GM12878 (cell line): ENCODE data around the gene BICC1. TPM values are rescaled to one million over a fixed set of nuclear protein-coding genes. Genes with fewer than 3 reads are reported as not detected.

Experiments used
- BHLHE40 ChIP-seq, 2 experiments: fragments of 450-650 bp in 1 of 2; IDR thresholded peaks; 2 replicates each; pipeline ENCODE4 v1.6.1; 2011 to 2017; ENCODE audit warnings: low read depth in 2 of 2, borderline replicate concordance in 1 of 2, improper control_type of control experiment in 1 of 2, low read length in 1 of 2, mild to moderate bottlenecking in 1 of 2
- NFXL1 ChIP-seq: fragments of 450-650 bp; IDR thresholded peaks from 2 replicates; pipeline ENCODE4 v1.6.1; 2017; ENCODE audit warnings: antibody characterized with exemption, mild to moderate bottlenecking, borderline replicate concordance
- POLR2A ChIP-seq: IDR thresholded peaks from 2 replicates; pipeline ENCODE4 v1.6.1; 2011; ENCODE audit warnings: low read depth, mild to moderate bottlenecking, low read length
- POLR2AphosphoS5 ChIP-seq: IDR thresholded peaks from 2 replicates; pipeline ENCODE4 v1.6.1; 2011; ENCODE audit warnings: mild to moderate bottlenecking, low read length, inconsistent platforms
- RAD21 ChIP-seq: IDR thresholded peaks from 2 replicates; pipeline ENCODE4 v1.6.1; 2011; ENCODE audit warnings: mild to moderate bottlenecking, low read depth, low read length, moderate library complexity; ENCODE audit not compliant: insufficient read depth
- RAD51 ChIP-seq: fragments of 450-650 bp; IDR thresholded peaks from 2 replicates; pipeline ENCODE4 v1.6.1; 2016; ENCODE audit warnings: moderate library complexity, mild to moderate bottlenecking, inconsistent platforms
- RBBP5 ChIP-seq: fragments of 200-600 bp; sonication (generic); conservative IDR thresholded peaks from 2 replicates; pipeline ENCODE4 v1.6.1; 2016
- SREBF1 ChIP-seq: IDR thresholded peaks from 2 replicates; pipeline ENCODE4 v1.6.1; 2012; ENCODE audit warnings: mild to moderate bottlenecking, low read length
- TBL1XR1 ChIP-seq: IDR thresholded peaks from 2 replicates; pipeline ENCODE4 v1.6.1; 2012; ENCODE audit warnings: low read depth, low read length, improper control_type of control experiment
- USF2 ChIP-seq: IDR thresholded peaks from 2 replicates; pipeline ENCODE4 v1.6.1; 2011; ENCODE audit warnings: low read depth, low read length, improper control_type of control experiment, borderline replicate concordance
- ZZZ3 ChIP-seq: IDR thresholded peaks from 2 replicates; pipeline ENCODE4 v1.6.1; 2011; ENCODE audit warnings: low read depth; ENCODE audit not compliant: control insufficient read depth, insufficient read length
- polyA plus RNA-seq, 11 experiments: library from polyadenylated mRNA; depleted of rRNA in 4 of 11; unstranded in 6 of 11; stranded (reverse) in 5 of 11; fragments of >200 nt; fragmentation: Nextera tagmentation in 4 of 11; fragmentation: Illumina TruSeq in 1 of 11; extraction: Ambion mirVana in 4 of 11; extraction: Trizol in 1 of 11; gene quantifications; 1 replicate in 1 of 11; 2 replicates in 10 of 11; pipeline versions ENCODE4 v1.2.1 to v1.2.3, GENCODE V29; 2011 to 2016; ENCODE audit warnings: inconsistent platforms in 2 of 11, missing spikeins in 2 of 11, low read depth in 1 of 11
- total RNA-seq, 4 experiments: library from RNA; depleted of rRNA in 3 of 4; stranded (reverse); fragments of >200 nt in 3 of 4; fragmentation: Illumina TruSeq in 1 of 4; extraction: Trizol in 1 of 4; gene quantifications; 2 replicates each; pipeline versions ENCODE4 v1.2.1 to v1.2.3, GENCODE V29; 2013 to 2021
- TF ChIP-seq, protein P1 (sequence below): fragments of 450-650 bp; IDR thresholded peaks from 2 replicates; pipeline ENCODE4 v1.6.1; 2017; ENCODE audit warnings: mild to moderate bottlenecking, moderate library complexity
- TF ChIP-seq, protein P2 (sequence below): fragments of 450-650 bp; formaldehyde crosslinking; IDR thresholded peaks from 2 replicates; pipeline ENCODE4 v1.4.0; 2020; ENCODE audit warnings: mild to moderate bottlenecking, moderate library complexity
- TF ChIP-seq, protein P3 (sequence below): IDR thresholded peaks from 2 replicates; pipeline ENCODE4 v1.6.1; 2011; ENCODE audit warnings: low read depth, mild to moderate bottlenecking, low read length, moderate library complexity, borderline replicate concordance; ENCODE audit errors: extremely low read depth

BICC1 gene
- total and polyA plus RNA-seq, 10 of the 15 experiments (the other 5 are each of a cell fraction or from before 2014, with no cell fraction given), result 0.01 to 0.10 (median 0.04) TPM; not detected in 5

DNA sequence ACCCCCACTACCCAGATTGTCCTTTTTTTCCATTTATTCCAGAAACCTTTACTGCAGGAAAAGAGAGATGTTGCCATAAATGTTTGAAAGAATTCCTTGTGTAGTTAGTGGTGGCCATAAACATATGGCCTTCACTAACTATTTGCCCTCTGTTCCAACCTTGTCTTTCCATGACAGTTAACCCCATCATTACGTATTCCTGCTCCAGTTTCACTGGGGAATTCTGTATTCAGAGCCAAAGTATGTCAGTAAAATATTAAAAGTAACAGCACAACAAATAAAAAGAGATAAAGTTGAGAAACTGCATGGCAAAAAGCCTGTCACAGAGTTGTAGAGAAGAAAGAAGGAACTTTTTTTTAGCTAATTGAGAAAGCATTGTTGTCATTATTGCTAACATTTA lies 261.3 kb downstream of the BICC1 start (continued):
- TF ChIP-seq, protein P1, sequence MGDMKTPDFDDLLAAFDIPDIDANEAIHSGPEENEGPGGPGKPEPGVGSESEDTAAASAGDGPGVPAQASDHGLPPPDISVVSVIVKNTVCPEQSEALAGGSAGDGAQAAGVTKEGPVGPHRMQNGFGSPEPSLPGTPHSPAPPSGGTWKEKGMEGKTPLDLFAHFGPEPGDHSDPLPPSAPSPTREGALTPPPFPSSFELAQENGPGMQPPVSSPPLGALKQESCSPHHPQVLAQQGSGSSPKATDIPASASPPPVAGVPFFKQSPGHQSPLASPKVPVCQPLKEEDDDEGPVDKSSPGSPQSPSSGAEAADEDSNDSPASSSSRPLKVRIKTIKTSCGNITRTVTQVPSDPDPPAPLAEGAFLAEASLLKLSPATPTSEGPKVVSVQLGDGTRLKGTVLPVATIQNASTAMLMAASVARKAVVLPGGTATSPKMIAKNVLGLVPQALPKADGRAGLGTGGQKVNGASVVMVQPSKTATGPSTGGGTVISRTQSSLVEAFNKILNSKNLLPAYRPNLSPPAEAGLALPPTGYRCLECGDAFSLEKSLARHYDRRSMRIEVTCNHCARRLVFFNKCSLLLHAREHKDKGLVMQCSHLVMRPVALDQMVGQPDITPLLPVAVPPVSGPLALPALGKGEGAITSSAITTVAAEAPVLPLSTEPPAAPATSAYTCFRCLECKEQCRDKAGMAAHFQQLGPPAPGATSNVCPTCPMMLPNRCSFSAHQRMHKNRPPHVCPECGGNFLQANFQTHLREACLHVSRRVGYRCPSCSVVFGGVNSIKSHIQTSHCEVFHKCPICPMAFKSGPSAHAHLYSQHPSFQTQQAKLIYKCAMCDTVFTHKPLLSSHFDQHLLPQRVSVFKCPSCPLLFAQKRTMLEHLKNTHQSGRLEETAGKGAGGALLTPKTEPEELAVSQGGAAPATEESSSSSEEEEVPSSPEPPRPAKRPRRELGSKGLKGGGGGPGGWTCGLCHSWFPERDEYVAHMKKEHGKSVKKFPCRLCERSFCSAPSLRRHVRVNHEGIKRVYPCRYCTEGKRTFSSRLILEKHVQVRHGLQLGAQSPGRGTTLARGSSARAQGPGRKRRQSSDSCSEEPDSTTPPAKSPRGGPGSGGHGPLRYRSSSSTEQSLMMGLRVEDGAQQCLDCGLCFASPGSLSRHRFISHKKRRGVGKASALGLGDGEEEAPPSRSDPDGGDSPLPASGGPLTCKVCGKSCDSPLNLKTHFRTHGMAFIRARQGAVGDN, result no peak
- no peak for TF ChIP-seq POLR2A
- no peak for TF ChIP-seq SREBF1
- TF ChIP-seq, protein P2, sequence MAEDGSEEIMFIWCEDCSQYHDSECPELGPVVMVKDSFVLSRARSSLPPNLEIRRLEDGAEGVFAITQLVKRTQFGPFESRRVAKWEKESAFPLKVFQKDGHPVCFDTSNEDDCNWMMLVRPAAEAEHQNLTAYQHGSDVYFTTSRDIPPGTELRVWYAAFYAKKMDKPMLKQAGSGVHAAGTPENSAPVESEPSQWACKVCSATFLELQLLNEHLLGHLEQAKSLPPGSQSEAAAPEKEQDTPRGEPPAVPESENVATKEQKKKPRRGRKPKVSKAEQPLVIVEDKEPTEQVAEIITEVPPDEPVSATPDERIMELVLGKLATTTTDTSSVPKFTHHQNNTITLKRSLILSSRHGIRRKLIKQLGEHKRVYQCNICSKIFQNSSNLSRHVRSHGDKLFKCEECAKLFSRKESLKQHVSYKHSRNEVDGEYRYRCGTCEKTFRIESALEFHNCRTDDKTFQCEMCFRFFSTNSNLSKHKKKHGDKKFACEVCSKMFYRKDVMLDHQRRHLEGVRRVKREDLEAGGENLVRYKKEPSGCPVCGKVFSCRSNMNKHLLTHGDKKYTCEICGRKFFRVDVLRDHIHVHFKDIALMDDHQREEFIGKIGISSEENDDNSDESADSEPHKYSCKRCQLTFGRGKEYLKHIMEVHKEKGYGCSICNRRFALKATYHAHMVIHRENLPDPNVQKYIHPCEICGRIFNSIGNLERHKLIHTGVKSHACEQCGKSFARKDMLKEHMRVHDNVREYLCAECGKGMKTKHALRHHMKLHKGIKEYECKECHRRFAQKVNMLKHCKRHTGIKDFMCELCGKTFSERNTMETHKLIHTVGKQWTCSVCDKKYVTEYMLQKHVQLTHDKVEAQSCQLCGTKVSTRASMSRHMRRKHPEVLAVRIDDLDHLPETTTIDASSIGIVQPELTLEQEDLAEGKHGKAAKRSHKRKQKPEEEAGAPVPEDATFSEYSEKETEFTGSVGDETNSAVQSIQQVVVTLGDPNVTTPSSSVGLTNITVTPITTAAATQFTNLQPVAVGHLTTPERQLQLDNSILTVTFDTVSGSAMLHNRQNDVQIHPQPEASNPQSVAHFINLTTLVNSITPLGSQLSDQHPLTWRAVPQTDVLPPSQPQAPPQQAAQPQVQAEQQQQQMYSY (CRISPR knock-in tag), result no peak
- no peak for TF ChIP-seq RAD21
- no peak for TF ChIP-seq ZZZ3
- TF ChIP-seq, protein P3, sequence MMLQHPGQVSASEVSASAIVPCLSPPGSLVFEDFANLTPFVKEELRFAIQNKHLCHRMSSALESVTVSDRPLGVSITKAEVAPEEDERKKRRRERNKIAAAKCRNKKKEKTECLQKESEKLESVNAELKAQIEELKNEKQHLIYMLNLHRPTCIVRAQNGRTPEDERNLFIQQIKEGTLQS, result no peak
- no peak for TF ChIP-seq USF2
- TF ChIP-seq RAD51, result no peak
- TF ChIP-seq BHLHE40 (IDR thresholded peaks at IDR 0.05; ENCODE audit: borderline replicate concordance in 1 of 2, low read depth in 2 of 2, low read length in 1 of 2), result no peak
- TF ChIP-seq POLR2AphosphoS5, result no peak
- no peak for TF ChIP-seq RBBP5
- TF ChIP-seq NFXL1, result no peak
- no peak for TF ChIP-seq TBL1XR1
